HG03521 (cell line): ENCODE data around the gene FAAP20.
"Not testable (repeated sequence)": the region's sequence is repeated elsewhere in the genome, so short reads cannot be mapped to it uniquely, and the experiment has no call there.

Source experiments
- ATAC-seq: cut with Tn5 transposase; IDR thresholded peaks from one replicate; pipeline ENCODE4 v1.9.1; 2021; ENCODE audit warnings: mild to moderate bottlenecking, moderate library complexity; ENCODE audit not compliant: unreplicated experiment

FAAP20 gene

DNA sequence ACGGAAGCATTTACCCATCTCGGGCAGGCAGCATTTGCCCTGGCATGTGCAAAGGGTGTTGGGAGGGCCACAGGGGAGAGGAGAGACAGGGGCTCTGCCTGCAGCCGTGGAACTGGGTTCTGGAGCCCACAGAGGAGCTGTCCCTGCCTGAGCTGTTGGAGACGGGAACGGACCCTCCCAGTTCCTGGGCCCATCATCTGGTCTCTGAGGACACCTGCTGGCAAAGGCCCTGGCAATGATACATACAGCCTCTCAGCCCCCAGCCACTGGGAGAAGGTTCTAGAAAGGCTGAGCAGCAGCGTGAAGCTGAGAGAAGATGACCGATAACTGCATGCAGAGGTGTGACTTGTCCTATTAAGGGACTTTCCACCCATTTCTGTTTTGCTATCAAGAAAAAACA, 31.4 kb downstream of the FAAP20 start:
- ATAC-seq, result no peak

DNA sequence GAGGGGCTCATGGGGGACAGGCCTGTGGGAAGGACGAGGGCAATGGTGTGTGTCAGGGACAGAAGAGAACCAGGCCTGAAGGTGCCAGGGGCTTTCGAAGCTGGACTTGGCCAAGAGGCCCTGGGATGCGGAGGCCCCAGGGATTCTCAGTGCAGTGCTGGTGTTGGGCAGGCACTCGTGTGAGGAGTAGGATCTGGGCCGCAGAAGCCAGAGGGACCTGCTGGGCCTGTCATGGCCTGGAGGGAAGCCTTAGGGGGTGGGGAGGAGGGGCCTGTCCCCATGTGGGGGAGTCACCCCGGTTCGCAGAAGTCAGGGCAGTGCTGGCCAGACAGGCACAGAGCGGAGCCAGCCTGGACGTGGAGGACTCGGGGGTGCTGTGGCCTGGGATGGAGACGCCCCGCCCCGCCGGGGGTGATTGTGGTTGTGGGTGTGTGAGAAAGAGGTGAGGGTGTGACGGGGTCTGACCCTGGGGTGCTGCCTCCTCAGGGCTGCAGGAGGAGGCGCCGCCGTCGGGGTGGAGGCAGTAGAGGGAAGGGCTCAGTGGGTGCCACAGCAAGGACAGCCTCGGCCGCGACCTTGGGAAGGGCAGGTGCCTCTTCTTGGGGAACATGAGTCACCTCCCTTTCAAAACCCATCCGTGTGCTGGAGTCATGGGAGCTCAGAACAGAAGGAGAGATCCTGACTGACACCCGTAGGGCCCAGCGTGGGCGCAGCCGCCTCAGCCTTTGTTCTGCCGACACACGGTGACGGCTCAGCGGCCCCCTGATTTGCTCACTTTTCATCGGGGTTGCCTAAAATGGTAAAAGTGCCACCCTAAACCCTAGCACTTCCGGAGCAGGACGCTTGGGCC, 33.9 kb downstream of the FAAP20 start:
- ATAC-seq, result no peak

DNA sequence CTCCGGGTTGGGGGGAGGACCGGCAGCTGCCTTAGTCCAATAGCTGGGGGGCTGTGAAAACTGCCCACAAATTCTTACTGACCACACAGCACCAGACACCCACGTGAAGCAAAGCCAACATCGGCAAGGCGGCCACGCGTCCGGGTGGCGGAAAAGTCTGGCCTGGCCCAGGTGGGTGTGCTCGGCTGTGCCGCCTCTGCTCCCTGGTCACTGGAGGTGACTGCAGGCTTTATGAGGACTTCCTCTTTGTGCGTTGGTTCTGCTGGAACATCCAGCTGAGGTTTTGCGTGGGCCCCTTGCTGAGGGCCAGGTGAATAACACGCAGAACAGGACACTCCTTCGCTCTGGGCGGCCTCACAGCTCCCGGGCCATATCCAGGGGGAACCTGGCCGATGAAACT, 35.4 kb downstream of the FAAP20 start:
- ATAC-seq, result no peak

DNA sequence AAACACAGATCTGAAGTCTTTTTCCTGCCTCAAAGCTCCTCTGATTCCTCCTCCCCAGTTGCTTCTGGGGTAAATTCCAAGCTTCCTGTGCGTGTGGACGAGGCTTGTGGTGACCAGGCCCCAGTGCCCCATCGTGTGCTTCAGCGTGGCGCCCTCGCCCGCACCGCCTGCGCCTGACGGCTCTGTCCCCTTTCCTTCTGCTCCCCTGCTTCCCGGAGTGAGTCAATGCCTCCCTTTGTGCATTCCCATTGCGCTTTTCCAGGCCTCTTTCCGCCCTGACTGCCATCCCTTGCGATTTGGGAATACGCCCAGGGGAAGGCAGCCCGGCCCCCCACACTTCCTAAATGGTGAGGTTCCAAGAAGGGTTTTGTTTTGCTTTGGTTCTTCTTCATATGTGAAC, 36.3 kb downstream of the FAAP20 start:
- ATAC-seq, result no peak

DNA sequence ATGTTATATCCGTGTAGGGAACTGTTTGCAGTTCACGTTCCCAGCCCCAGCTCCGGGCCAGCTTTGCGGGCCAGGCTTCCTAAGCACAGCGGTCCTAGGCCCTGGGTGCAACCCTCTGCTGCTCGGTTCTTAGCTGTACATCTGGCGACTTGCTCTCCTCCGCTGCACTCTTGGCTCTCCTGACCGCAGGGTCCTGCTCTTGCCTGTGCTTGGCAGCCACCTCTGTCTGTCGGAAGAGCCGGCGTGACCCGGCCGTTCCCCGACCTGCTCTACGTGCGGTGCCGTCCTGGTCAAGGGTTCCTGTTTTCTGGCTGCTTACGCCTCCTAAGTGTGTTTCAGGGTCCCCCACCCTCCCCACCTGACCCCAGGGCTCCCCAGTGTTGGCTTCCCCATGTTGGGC, 36.7 kb downstream of the FAAP20 start:
- ATAC-seq, result no peak

DNA sequence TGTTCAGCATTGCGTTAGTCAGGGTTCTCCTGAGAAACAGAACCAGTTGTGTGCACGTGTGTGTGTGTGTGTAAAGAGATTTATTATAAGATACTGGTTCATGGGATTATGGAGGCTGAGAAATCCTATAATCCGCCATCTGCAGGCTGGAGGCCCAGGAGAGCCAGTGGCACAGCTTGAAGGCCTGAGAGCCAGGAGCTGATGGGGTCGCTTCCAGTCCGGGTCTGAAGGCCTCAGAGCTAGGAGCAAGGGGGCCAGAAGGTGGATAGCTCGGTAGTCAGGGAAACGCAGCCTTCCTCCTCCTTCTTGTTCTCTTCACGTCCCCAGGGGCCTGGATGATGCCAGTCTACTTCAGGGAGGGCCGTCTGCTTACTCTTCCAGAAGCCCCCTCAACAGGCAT, 37.7 kb downstream of the FAAP20 start:
- ATAC-seq, result no peak

DNA sequence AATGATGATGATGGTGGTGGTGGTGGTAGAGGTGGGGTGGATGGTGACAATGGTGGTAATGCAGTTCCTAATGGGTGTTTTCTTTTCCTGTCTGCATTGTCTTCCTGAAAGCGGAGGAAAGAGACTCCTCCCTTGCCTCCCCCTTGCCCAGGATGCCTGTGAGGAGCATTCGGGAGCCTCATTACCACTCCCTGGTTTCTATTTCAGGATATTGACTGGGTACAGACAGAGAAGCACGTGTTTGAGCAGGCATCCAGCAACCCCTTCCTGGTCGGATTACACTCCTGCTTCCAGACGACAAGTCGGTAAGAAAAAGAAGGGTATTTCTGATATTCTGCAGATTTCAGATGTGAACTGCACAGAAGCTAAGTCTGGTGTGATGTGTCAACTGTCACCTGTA, 38.8 kb downstream of the FAAP20 start:
- ATAC-seq, result no peak

DNA sequence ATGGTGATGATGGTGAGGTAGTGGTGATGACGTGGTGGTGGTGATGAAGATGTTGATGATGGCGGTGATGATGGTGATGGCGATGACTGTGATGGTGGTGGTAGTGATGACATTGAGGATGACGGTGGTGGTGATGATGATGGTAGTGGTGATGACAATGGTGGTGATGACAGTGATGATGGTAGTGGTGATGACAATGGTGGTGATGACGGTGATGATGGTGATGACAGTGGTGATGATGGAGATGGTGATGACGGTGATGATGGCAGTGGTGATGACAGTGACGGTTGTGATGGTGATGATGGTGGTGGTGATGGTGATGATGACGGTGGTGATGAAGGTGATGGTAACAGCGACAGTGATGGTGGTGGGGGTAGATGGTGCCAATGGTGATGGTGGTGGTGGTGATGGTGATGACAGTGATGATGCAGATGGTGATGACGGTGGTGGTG, 39.4 kb downstream of the FAAP20 start:
- no peak for ATAC-seq

DNA sequence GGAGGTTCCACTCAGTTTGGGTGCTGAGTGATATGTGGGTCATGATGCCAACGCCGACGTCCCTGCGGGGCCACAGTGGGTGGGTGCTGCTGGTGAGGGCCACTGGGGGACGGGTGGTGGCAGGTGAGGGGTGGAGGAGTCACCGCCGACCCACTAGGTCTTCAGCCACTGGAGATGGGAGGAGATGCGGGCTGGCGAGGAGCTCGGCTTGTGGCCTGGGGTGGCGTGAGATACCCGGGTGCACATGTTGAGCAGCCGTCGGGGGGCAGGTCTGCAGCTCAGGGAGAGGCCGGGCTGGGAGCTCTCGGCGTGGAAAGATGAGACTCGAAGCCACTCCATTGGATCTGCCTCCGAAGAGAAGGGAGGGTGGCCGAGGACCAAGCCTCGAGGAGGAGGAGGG, 40.5 kb downstream of the FAAP20 start:
- no peak for ATAC-seq

DNA sequence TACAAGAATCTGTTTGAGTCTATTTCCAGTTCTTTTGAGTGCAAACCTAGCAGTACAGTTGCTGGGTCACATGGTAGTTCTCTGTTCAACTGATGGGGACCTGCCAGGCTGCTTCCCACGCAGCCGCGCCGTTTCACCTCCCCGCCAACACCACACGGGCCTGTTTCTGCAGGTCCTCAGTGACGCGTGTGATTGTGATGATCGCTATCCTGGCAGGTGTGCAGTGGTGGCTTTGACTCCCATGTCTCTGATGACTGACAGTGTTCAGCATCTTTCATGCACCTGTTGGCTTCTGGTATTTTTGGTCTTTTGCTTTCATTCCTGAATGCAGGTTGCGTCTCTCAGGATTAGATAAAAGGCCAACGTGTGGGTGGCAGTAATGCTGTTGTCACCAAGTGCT, 41.6 kb downstream of the FAAP20 start:
- ATAC-seq, result no peak

DNA sequence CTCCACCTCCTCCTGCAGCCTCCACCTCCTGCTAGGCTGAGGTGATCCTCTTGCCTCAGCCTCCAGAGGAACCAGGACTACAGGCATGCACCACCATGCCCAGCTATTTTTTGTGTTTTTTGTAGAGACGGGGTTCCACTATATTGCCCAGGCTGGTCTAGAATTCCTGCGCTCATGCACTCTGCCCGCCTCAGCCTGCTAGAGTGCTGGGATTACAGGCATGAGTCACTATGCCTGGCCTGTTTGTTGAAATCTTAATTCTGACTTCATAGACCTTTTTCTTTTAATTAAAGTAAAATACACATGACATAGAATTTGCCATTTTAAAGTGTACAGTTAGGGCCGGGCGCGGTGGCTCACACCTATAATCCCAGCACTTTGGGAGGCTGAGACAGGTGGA, 42.7 kb downstream of the FAAP20 start:
- ATAC-seq, result no peak

DNA sequence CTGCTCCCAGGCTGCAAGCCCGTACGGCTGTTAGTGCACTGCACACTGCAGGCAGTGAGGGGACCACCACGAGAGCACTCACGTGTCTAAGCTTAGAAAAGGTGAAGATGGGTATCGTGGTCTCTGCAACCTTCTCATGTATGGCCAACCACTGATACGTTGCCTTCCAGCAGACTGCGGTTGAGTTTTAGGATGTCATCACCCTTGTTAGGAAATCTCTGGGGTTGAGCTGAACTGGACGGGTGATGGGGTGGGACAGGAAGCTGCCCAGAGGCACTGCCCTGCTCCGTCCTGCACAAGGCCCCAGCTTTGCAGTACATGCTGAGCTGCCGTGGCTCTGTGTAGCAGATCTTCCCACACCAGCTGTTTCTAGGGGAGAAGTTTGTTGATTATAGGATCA, 43.3 kb downstream of the FAAP20 start:
- no peak for ATAC-seq

DNA sequence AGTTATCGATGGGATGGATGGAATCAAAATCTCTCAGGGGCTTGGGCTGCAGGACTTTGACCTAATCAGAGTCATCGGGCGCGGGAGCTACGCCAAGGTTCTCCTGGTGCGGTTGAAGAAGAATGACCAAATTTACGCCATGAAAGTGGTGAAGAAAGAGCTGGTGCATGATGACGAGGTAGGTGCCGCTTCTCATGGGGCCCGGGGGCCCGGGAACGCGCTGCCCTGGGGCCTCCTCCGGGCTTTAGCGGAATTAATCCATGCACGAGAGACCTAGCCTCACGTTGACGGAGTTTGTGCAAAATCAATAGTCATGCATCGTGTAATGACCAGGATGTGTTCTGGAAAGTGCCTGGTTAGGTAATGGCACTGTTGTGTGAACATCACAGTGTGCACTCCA, 43.8 kb downstream of the FAAP20 start:
- ATAC-seq, result no peak

DNA sequence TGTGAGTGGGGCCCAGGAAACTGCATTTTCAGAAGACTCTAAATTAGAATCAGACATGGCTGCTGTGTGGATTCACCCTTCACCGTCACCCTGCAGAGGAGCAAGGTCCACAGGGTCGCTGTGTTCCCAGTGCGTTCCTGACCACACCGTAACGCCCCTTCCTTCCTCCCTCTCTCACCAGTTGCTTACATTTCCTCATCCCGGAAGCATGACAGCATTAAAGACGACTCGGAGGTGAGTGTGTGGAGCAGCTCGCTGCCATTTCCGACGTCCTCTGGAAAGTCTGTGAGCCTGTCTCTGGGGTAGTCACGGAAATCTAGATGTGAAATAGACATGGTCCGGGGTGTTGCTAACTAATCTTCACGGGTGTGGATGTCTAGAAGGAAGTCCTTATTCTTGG, 45.9 kb downstream of the FAAP20 start:
- ATAC-seq, result no peak

DNA sequence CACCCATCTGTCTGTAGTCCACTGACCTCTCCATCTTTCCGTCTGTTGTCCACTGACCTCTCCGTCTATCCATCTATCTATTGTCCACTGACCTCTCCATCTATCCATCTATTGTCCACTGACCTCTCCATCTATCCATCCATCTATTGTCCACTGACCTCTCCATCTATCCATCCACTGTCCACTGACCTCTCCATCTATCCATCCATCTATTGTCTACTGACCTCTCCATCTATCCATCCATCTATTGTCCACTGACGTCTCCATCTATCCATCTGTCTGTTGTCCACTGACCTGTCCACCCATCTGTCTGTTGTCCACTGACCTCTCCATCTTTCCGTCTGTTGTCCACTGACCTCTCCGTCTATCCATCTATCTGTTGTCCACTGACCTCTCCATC, 46.7 kb downstream of the FAAP20 start:
- ATAC-seq, result not testable (repeated sequence)

DNA sequence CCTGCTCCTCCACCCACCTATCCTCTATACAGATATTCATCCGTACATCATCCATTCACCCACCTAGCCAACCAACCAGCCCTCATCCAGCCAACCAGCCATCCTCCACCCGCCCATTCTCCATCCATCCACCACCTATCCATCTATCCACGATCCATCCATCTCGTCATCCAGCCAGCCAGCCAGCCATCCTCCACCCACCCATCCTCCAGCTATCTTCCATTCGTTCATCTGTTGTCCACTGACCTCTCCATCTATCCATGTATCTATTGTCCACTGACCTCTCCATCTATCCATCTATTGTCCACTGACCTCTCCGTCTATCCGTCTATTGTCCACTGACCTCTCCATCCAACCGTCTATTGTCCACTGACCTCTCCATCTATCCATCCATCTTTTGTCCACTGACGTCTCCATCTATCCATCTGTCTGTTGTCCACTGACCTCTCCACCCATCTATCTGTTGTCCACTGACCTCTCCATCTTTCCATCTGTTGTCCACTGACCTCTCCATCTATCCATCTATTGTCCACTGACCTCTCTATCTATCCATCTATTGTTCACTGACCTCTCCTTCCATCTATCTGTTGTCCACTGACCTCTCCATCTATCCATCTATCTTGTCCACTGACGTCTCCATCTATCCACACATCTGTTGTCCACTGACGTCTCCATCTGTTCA, 47.6 kb downstream of the FAAP20 start:
- ATAC-seq, result no peak

DNA sequence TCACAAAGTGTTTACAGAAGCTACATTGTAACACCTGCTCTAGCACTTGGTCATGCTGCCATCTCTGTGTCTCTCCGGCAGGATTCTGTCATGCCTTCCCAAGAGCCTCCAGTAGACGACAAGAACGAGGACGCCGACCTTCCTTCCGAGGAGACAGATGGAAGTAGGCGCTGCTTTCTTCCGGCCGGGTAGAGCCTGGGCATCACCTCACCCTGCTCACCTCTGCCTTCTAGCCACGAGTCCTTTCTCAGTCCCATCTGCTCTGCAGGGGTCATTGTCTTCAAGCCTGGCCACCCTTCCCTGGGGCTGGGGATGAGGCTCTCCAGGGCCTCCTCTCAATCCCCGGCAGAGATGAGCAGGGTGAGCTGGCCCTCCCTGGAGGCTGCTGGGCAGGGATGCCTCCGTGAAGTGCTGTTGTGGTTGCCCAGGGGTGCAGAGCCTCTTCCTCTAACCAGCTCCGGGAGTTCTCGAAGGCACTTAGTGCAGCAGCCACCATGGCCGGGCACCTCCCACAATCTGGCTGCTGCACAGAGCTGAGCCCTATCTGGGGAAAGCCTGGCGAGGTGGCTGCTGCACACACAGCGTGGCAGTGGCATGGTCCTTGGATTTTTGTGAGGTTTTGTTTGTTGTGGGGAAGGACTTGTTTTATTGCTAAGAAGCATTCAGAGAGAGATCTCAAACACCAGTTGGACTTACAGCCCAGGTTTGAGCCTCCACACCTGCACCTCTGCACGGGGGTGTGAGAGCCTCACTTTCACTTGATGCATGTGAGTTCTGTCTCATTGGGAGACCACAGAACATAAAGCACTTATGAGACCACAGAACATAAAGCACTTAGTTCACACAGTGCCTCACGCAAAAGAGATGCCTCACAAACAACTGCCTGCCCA, 48.4 kb downstream of the FAAP20 start:
- ATAC-seq, result no peak

DNA sequence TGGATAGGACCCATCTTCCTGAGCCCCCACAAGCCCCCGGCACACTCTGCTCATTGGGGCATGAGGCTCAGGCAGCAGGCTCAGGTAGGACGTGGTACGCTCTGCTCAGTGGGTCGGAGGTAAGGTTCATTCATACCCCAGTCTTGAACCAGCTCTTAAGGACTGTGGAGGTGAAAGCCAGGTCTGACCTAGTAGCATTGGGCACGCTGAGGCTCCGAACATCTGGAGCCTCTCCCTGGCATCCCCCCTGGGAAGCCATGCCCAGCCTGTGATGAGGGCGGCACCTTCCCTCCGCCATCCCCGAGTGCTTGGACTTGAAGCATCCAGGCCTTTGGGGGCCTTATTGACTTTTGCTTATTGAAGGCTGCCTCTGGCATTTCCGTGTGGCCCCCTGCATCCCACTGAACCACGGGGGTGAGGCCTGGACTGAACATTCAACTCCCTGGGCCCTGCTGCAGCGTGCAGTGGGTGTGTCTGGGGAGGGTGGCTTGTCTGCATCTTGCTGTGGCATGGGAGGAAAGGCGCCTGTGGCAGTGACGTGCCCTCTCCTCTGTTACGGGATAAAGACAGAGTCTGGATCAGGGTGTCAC, 50.0 kb downstream of the FAAP20 start:
- no peak for ATAC-seq

DNA sequence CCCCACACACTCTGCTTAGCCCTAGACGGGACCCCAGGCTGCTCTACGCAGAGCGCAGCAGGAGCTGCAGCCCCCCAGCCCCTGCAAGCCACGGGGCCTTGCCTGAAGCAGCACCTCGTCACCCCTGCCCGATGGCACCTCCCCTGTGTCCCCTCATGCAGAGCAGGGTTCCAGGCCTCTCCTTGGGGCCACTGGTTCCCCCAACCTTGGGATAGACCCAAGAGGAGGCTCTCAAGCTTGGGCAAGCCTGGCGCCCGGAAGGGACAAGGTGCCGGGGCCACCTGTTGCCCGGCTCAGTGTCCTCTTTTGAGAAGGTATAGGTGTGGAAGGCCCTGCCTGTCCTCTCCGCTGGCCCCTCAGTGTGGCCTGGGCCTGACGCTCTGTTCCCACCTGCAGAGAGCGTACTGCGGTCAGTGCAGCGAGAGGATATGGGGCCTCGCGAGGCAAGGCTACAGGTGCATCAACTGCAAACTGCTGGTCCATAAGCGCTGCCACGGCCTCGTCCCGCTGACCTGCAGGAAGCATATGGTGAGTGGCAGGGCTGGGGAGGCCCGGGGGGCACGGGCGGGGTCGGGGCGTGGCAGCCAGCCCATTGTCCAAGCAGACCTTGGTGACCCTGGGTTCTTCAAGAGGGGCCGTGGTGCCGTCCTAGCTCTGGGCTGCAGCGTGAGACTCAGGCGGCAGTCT, 50.6 kb downstream of the FAAP20 start:
- ATAC-seq, result no peak

DNA sequence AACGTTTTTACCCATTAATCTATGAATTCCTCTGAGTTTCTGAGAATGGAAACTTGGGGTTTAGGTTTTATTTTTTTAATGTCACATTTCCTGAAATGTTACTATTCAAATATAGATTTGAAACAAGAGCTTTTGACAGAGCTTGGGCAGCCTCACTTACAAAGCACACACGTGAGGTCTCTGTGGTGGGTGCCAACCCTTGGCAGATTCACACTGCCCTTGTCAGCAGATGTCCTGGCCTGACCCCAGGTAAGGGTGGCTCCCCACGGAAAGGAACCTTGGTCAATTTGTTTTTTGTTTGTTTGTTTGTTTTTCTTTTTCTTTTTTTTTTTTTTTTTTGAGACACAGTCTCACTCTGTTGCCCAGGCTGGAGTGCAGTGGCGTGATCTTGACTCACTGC, 53.5 kb downstream of the FAAP20 start:
- ATAC-seq, result no peak
